Karpas-422 (cell line): ENCODE measurements around the gene TENT4B. TPM values are rescaled to one million over a fixed set of nuclear protein-coding genes. Genes with fewer than 3 reads are reported as not detected.

Source experiments
- DNase-seq: peaks from one replicate; pipeline ENCODE4 v3.0.0-alpha.2; 2015
- H2AFZ ChIP-seq: fragments of 200-600 bp; sonication (generic); 2 replicates; pipeline ENCODE4 v1.6.1; 2014; ENCODE audit warnings: antibody characterized with exemption, low read length, mixed read lengths
- H3K27ac ChIP-seq: fragments of 200-600 bp; sonication (generic); 2 replicates; pipeline ENCODE4 v1.5.1; 2014; ENCODE audit warnings: mild to moderate bottlenecking, low read length, moderate library complexity
- H3K27me3 ChIP-seq: fragments of 200-600 bp; sonication (generic); 2 replicates; pipeline ENCODE4 v1.6.1; 2014; ENCODE audit warnings: low read length, mixed read lengths
- H3K36me3 ChIP-seq: fragments of 200-600 bp; sonication (generic); 2 replicates; pipeline ENCODE4 v1.6.1; 2014; ENCODE audit warnings: low read length, mixed read lengths; ENCODE audit not compliant: insufficient read depth
- H3K4me1 ChIP-seq: fragments of 200-600 bp; sonication (generic); 2 replicates; pipeline ENCODE4 v1.6.1; 2014; ENCODE audit warnings: mild to moderate bottlenecking, low read length, mixed read lengths
- H3K4me2 ChIP-seq: fragments of 200-600 bp; sonication (generic); 2 replicates; pipeline ENCODE4 v1.6.1; 2014; ENCODE audit warnings: low read length, low read depth, mild to moderate bottlenecking; ENCODE audit not compliant: poor library complexity, severe bottlenecking
- H3K4me3 ChIP-seq: fragments of 200-600 bp; sonication (generic); 2 replicates; pipeline ENCODE4 v1.5.1; 2014; ENCODE audit warnings: mild to moderate bottlenecking, antibody characterized with exemption, low read length, mixed read lengths
- H3K79me2 ChIP-seq: fragments of 200-600 bp; sonication (generic); 2 replicates; pipeline ENCODE4 v1.6.1; 2014; ENCODE audit warnings: mild to moderate bottlenecking, low read length, mixed read lengths
- H3K9ac ChIP-seq: fragments of 200-600 bp; sonication (generic); 2 replicates; pipeline ENCODE4 v1.6.0; 2014; ENCODE audit warnings: low read length
- H3K9me2 ChIP-seq: fragments of 200-600 bp; sonication (generic), shearing (Covaris generic); replicated peaks from 2 replicates; pipeline ENCODE4 v1.6.0; 2014; ENCODE audit warnings: mild to moderate bottlenecking, low read length, moderate library complexity; ENCODE audit not compliant: insufficient read depth
- H3K9me3 ChIP-seq: fragments of 300-700, 200-600 bp; sonication (generic); 2 replicates; pipeline ENCODE4 v1.6.1; 2014; ENCODE audit warnings: low read length, mixed read lengths
- H4K20me1 ChIP-seq: fragments of 200-600 bp; sonication (generic); 2 replicates; pipeline ENCODE4 v1.6.1; 2014; ENCODE audit warnings: mild to moderate bottlenecking, antibody characterized with exemption, low read length, low read depth; ENCODE audit not compliant: insufficient read depth
- total RNA-seq: library from RNA; depleted of rRNA; stranded (reverse); fragments of >200 nt; shearing (Covaris generic); gene quantifications from 2 replicates; pipeline ENCODE4 v1.2.3, GENCODE V29; 2014; ENCODE audit warnings: low replicate concordance

Gene TENT4B
- total RNA-seq, 1 experiment from 2014 or later, result 5.2 TPM

GRCh38 chr16:50207652-50208051 lies 54.5 kb downstream of the TENT4B start:
- Histone ChIP-seq H2AFZ (no peak overlapping the region), H3K79me2 (no peaks in the 10 kb centered on the region), H3K4me3 (no peak overlapping the region), H3K4me2 (no peak overlapping the region), H3K36me3 (no peaks in the 10 kb centered on the region), H3K27ac (no peak overlapping the region), H3K9me2 (no peaks in the 10 kb centered on the region), H3K9ac (no peak overlapping the region), H3K27me3 (no peaks in the 10 kb centered on the region), H3K9me3 (no peaks in the 10 kb centered on the region), H3K4me1 (peaks cover 11% of the 10 kb centered on the region), H4K20me1 (peaks cover 9% of the 10 kb centered on the region; the same call in 1 of the 2 replicates)
- DNase-seq, result no peak

- Histone ChIP-seq H3K9ac (no peak overlapping the region), H3K27ac (no peak overlapping the region), H3K4me3 (no peak overlapping the region), H3K4me2 (no peak overlapping the region), H3K27me3 (no peaks in the 10 kb centered on the region), H3K79me2 (no peaks in the 10 kb centered on the region), H3K36me3 (no peaks in the 10 kb centered on the region), H3K4me1 (peaks cover 11% of the 10 kb centered on the region), H3K9me3 (no peaks in the 10 kb centered on the region), H4K20me1 (peaks cover 6% of the 10 kb centered on the region; the same call in 1 of the 2 replicates), H3K9me2 (no peaks in the 10 kb centered on the region), H2AFZ (no peak overlapping the region)
- peak; percentile 31 for DNase-seq
These were observed 55.4 kb downstream of the TENT4B start for GRCh38 chr16:50208460-50208931.

DNA sequence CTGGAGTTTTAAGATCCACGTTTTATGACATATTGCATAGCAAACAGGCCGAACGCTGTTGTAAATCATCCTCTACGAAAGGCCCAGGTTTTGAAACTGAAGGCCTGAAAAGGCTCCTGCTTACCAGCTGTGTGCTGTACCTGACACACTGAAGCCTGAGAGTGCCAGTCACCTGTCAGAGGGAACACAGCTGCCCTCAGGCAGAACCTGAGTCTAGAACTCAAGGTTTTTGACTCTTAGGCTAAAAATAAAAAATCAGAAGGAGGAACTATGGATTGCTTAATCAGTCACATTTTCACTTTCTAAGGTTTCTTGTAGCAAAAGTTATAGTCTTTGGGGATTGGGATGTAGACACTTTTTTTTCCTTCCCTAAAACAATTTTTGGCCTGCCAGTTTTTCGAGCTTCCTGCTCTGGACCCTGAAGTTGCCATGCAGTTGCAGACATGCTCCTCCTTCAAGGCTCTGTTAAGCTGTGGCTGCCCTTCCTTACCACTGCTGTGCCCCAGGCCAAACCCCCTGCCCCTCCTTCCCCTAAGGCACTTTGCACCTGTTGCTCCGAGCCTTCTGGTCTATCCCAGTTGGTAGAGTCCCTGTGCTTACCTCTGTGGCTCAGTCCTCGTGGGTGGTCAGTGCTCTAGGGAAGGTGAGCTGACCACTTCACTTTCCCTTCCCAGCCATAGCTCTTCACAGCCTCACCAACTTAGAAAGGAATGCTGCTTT lies 56.6 kb downstream of the TENT4B start:
- Histone ChIP-seq H4K20me1 (no peaks in the 10 kb centered on the region; the same call in 1 of the 2 replicates), H3K4me3 (no peak overlapping the region), H3K4me1 (peaks cover 2% of the 10 kb centered on the region), H3K4me2 (no peak overlapping the region), H3K9me3 (no peaks in the 10 kb centered on the region), H3K27ac (no peak overlapping the region), H2AFZ (no peak overlapping the region), H3K9me2 (no peaks in the 10 kb centered on the region), H3K27me3 (no peaks in the 10 kb centered on the region), H3K9ac (no peak overlapping the region), H3K36me3 (no peaks in the 10 kb centered on the region), H3K79me2 (no peaks in the 10 kb centered on the region)
- DNase-seq, result peak; percentile 41

- H3K9ac ChIP-seq, result no peak overlapping the region
- no peak overlapping the region for H3K4me2 ChIP-seq
- H3K4me1 ChIP-seq, result no peaks in the 10 kb centered on the region
- H2AFZ ChIP-seq, result no peak overlapping the region
- H3K79me2 ChIP-seq, result no peaks in the 10 kb centered on the region
- no peaks in the 10 kb centered on the region; the same call in 1 of the 2 replicates for H4K20me1 ChIP-seq
- peak; percentile 82 for DNase-seq
- no peak overlapping the region for H3K4me3 ChIP-seq
- no peak overlapping the region for H3K27ac ChIP-seq
- H3K9me2 ChIP-seq, result no peaks in the 10 kb centered on the region
- no peaks in the 10 kb centered on the region for H3K9me3 ChIP-seq
- no peaks in the 10 kb centered on the region for H3K36me3 ChIP-seq
- no peaks in the 10 kb centered on the region for H3K27me3 ChIP-seq
These were observed 57.3 kb downstream of the TENT4B start for GRCh38 chr16:50210266-50211038.

- H3K4me2 ChIP-seq, result no peak overlapping the region
These were observed 60.9 kb downstream of the TENT4B start for GRCh38 chr16:50213939-50214519.

DNA sequence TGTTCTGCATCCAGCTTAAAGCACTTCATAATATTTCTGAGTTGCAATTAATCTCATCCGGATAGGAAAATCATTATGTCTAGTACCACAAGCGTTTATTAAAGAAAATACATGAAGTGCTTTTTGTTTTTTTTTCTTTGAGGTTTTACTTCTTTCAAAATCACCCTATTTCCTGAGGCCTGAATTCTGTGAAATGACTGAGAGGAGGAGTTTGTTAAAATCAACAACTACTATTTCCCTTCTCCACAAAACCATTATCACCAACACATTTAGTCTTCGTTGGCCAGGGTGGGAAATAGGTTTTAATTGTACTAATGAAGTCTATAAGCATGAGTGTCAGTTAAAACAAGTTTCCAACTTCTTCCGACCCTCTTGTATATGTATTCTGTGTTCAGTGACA lies 62.6 kb downstream of the TENT4B start:
- no peak overlapping the region for H3K9ac ChIP-seq
- no peak overlapping the region for H3K27ac ChIP-seq
- H3K36me3 ChIP-seq, result no peaks in the 10 kb centered on the region
- H3K9me3 ChIP-seq, result no peaks in the 10 kb centered on the region
- no peak overlapping the region for H2AFZ ChIP-seq
- no peaks in the 10 kb centered on the region for H4K20me1 ChIP-seq
- peak; percentile 14 for DNase-seq
- no peaks in the 10 kb centered on the region for H3K79me2 ChIP-seq
- no peak overlapping the region for H3K4me3 ChIP-seq
- H3K4me1 ChIP-seq, result no peaks in the 10 kb centered on the region
- H3K9me2 ChIP-seq, result no peaks in the 10 kb centered on the region
- no peaks in the 10 kb centered on the region for H3K27me3 ChIP-seq
- H3K4me2 ChIP-seq, result no peak overlapping the region

More at GRCh38 chr16:50213939-50214519, 60.9 kb downstream of the TENT4B start:
- no peak overlapping the region for H3K4me3 ChIP-seq
- no peak overlapping the region for H2AFZ ChIP-seq
- H3K9ac ChIP-seq, result no peak overlapping the region
- H3K27me3 ChIP-seq, result no peaks in the 10 kb centered on the region
- H4K20me1 ChIP-seq, result no peaks in the 10 kb centered on the region
- peak; percentile 85 for DNase-seq
- no peaks in the 10 kb centered on the region for H3K36me3 ChIP-seq
- H3K27ac ChIP-seq, result no peak overlapping the region
- H3K9me3 ChIP-seq, result no peaks in the 10 kb centered on the region
- H3K79me2 ChIP-seq, result no peaks in the 10 kb centered on the region
- no peaks in the 10 kb centered on the region for H3K9me2 ChIP-seq
- no peaks in the 10 kb centered on the region for H3K4me1 ChIP-seq

- no peak overlapping the region for H3K9ac ChIP-seq
- no peak overlapping the region for H2AFZ ChIP-seq
- no peaks in the 10 kb centered on the region for H4K20me1 ChIP-seq
- H3K9me2 ChIP-seq, result no peaks in the 10 kb centered on the region
- no peaks in the 10 kb centered on the region for H3K9me3 ChIP-seq
- DNase-seq, result no peak
- H3K27me3 ChIP-seq, result no peaks in the 10 kb centered on the region
- H3K27ac ChIP-seq, result no peak overlapping the region
- H3K79me2 ChIP-seq, result no peaks in the 10 kb centered on the region
- H3K4me3 ChIP-seq, result no peak overlapping the region
- H3K4me2 ChIP-seq, result no peak overlapping the region
- no peaks in the 10 kb centered on the region for H3K4me1 ChIP-seq
- H3K36me3 ChIP-seq, result no peaks in the 10 kb centered on the region
These were observed 63.1 kb downstream of the TENT4B start for GRCh38 chr16:50216231-50216630.

GRCh38 chr16:50219402-50219975 lies 66.4 kb downstream of the TENT4B start:
- Histone ChIP-seq H2AFZ (no peak overlapping the region), H3K9me2 (no peaks in the 10 kb centered on the region), H4K20me1 (no peaks in the 10 kb centered on the region), H3K4me1 (no peaks in the 10 kb centered on the region), H3K36me3 (no peaks in the 10 kb centered on the region), H3K4me3 (no peak overlapping the region), H3K27ac (no peak overlapping the region), H3K9ac (no peak overlapping the region), H3K79me2 (no peaks in the 10 kb centered on the region), H3K27me3 (no peaks in the 10 kb centered on the region), H3K9me3 (no peaks in the 10 kb centered on the region), H3K4me2 (no peak overlapping the region)
- no peak for DNase-seq
